Measurements from ENCODE around the gene CDHR5.

DNA sequence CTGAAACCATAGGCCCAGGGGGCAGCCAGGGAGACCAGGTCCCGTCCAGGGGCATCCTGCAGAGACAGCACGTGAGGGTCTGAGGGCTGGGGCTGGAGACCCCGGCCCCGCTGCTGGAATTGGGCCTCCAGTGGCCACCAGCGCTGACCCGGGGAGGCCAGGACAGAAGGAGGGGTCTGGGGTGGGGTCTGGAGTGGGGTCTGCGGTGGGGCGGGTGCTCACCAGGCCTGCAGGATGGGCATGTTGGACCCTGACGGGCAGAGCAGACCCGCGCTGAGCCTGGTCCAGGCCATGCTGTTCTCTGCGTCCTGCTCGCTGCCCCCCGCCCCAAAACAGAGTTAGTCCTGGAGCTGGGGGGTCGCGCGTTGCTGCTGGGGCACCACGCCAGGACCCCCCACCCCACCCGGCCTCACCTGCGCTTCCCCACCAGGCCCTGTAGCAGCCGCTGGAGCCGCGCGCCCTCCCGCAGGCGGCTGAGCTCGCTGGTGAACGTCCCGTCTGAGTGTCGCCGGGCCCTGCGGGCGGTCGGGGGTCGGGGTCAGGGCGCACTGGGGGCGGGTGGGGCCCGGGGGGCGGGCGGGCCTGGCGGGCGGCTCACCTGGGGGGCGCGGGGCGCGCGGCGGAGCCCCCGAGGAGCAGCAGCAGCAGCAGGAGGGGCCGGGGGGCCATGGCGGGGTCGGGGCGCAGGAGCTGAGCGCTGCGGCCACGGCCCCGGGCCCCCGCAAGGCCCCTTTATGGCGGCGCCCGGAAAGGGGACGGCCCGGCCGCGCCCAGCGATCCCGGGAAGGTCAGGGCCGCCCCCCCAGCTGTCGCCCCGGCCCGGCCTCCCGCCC lies 1.9 kb upstream of the CDHR5 start, which contains the start of gene SCT:
- TF ChIP-seq POLR2A (IDR thresholded peaks at IDR 0.05; ENCODE audit: low read depth, low read length) (no peak), TAF1 (IDR thresholded peaks at IDR 0.05; ENCODE audit: borderline replicate concordance, low read depth, low read length) (no peak), POLR2AphosphoS5 (IDR thresholded peaks at IDR 0.05; ENCODE audit: low read depth, low read length) (no peak)
